Measurements from ENCODE around the gene RGS2.

The RGS2 gene

DNA sequence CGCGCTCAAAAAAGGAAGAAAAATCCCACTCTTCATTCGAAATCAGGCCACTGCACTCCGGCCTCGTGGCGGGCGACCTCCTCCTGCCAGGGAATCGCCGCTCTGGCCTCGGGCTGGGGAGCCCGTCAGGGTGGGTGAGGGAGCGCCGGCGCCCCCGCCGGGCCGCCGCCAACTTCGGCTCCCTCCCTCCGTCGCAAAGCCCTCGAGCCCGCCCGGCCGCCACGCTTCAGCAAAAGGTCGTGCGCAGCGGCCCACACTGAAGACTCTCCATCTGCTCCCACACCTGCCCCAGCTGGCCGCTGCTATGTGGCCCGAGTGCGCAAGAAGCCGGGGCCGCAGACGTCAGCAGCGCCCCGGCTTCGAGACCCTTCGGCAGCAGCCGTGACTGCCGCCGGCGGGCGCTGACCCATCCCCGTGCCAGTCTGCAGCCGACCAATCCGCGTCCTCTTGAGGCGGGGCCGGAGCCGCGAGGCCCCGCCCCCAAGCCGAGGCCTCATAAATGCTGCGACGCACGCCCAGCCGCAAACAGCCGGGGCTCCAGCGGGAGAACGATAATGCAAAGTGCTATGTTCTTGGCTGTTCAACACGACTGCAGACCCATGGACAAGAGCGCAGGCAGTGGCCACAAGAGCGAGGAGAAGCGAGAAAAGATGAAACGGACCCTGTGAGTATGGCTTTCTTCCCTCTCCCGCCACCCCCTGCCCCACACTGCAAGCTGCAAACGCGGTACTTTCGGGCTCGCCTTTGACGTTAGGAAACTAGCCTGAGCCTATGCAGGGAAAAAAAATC, at the start of gene RGS2:
Gene RGS2, plus strand, starts transcription at position 522 of the 789 bp plus-strand sequence. Its CDS starts 33 bp downstream, at position 555.
- DNase-seq, result peak; percentile 84

DNA sequence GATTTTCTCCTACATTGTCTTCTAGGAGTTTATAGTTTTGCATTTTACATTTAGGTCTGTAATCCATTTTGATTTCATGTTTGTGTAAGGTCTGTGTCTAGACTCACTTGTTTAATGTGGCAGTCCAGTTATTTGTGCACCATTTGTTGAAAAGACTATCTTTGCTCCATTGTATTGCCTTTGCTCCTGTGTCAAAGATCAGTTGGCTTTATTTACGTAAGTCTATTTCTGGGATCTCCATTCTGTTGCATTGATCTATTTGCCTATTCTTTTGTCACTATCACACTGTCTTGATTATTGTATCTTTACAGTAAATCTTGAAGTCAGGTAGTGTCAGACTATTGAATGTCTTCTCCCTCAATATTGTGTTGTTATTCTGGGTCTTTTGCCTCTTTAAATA, 49.7 kb upstream of the RGS2 start:
- no peak for DNase-seq

- DNase-seq, result no peak
Observed at GRCh38 chr1:192762265-192762664, 46.6 kb upstream of the RGS2 start.

DNA sequence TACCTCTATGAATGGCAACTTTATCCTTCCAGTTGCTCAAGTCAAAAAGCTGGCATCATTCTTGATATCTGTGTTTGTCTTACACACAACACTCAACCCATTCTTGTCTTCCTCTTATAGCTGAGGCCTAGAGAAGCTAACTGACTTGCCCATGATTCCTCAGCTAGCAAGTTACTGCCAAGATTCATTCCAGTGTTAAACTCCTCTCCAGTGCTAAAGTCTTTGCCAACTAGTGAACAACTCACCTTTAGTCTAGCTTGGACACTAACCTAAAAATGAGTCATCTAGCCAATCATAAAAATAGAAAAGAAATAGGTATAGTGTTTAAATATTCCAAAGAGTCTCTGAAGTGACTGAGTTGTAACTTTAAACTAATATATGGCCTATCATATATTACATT, 45.6 kb upstream of the RGS2 start:
- no peak for DNase-seq

- no peak for DNase-seq
Observed at GRCh38 chr1:192763756-192764155, 45.1 kb upstream of the RGS2 start.

GRCh38 chr1:192764675-192765074, 44.2 kb upstream of the RGS2 start:
- DNase-seq, result no peak

GRCh38 chr1:192766009-192766625, 42.7 kb upstream of the RGS2 start:
- DNase-seq, result no peak

- DNase-seq, result no peak
Observed at GRCh38 chr1:192766876-192767275, 42.0 kb upstream of the RGS2 start.

GRCh38 chr1:192767798-192768197, 41.0 kb upstream of the RGS2 start:
- no peak for DNase-seq

DNA sequence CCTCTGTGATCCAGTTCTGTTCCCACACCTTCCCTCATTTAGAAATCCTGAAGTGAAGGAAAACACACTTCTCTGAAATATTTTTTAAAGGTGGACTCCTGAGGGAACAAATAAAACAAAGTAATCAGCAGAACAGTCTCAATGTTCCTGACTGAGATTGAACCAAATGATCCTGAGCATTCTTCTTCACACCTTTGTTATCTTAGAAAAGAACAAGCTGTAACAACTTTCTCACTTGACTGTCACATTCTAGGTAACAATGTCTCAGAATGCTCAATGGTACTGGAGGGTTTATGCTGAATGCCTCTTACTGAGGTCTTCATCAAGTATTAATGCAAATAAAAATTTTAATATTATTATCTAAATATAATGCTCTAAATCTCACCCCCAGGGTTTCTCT, 40.4 kb upstream of the RGS2 start:
- no peak for DNase-seq

DNA sequence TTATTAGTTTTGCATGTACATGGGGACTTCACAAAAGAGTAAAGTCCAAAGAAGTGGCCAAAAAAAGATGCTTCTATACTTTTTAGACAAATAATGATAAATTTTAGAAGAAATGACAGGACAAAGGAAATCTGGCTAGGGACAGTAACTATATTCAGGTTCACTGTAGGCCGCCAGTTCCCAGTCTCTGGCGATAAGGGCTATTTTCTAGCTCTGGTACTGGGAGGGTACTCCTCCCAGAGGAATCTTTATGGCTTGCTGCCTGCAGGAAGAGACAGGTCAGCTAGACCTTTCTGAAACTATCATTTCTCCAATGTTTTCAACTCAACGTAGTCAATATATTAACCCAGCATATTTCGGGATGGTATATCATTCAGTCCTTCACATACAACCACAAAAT, 37.5 kb upstream of the RGS2 start:
- DNase-seq, result no peak

DNA sequence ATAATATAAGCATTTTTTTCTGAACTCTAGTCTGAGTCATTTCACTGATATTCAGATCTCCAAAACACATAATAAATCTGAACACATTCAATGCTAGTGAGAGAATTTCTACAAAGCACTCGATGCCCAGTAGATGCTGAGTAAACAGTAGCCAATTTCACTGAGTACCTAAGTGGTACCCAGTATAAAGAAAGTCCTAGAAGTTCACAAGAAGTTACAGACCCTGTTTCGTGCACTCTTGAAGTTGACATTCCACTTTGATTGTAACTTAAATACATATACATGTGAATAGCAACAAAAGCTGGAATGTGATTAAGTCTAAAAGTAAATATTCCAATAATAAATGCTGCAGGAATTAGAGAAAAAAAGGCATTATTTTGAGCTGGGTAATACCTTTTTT, 33.2 kb upstream of the RGS2 start:
- DNase-seq, result no peak

GRCh38 chr1:192776206-192776605, 32.6 kb upstream of the RGS2 start:
- no peak for DNase-seq

DNA sequence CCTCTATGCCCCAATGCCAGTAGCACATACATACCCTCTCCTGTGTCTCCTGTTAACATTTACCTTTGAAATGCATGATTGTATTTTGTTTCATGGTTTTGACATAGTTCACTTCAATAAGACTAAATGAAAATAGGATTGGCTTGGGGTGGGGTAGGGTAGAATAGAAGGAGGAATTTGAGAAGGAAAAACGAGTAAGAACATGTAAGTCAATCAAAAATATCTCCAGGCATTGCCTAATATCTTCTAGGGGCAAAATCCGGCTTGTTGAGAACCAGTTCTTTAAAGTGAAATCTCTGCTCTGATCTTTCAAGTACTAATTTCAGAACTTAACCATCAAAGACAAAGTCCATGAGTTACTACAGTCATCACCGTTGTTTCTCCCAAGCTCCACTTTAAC, 31.8 kb upstream of the RGS2 start:
- no peak for DNase-seq

DNA sequence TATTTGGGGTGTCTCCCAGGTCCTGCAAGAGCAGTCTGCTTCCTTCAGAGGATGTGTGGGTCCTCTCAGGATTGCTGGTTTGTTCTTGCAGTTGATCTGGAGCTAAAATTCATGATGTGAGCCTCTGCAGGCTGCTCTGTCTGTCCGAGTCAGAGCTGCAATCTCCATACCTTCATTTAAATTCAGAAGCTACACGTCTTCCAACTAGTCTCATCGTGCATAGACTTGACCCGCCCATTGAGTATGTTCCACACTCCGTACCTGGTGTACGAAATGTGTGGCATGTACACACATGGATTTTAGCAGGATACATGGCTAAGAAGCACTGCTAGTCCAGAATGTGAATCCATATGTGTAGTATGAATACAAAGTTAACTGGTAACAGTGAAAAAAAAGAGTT, 25.0 kb upstream of the RGS2 start:
- no peak for DNase-seq

DNA sequence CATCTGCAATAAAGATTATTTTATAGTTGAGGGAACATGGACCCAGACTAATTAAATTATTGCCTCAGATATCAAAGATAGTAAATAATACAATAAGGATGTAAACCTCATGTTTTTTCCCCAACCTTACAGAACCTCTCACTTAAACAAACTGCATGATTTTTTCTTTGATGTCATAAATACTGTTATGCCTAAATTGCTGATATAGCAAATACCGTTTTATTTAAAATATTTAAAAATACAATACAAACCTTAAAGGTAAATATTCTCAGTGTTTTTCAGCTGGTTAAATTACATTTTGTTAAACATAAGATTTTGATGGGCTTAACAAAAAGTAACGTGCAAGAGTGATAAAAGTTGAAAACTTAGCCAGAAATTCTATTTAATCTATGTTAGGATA, 24.4 kb upstream of the RGS2 start:
- no peak for DNase-seq

DNA sequence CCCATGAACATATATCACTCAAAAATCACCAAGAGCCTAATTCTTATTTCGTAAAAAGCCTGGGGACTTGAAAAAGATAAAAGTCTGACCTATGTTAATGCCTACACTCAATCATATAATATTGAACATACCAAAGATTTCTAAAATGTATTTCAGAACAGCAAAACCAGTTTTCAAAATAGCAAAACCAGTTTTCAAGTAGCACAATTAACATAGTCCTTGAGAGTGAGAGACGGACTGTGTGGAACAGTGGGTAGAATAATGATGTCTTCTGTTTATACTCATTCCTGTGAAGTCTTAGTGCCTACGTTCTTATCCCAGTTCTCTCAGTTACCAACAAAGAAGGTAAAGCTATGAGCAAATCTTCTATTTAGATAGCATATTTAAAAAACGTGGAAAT, 22.3 kb upstream of the RGS2 start:
- no peak for DNase-seq

GRCh38 chr1:192787914-192788585, 20.8 kb upstream of the RGS2 start:
- DNase-seq, result peak; percentile 61

GRCh38 chr1:192789871-192790270, 19.0 kb upstream of the RGS2 start:
- no peak for DNase-seq

- DNase-seq, result no peak
Observed at GRCh38 chr1:192792628-192793027, 16.2 kb upstream of the RGS2 start.

DNA sequence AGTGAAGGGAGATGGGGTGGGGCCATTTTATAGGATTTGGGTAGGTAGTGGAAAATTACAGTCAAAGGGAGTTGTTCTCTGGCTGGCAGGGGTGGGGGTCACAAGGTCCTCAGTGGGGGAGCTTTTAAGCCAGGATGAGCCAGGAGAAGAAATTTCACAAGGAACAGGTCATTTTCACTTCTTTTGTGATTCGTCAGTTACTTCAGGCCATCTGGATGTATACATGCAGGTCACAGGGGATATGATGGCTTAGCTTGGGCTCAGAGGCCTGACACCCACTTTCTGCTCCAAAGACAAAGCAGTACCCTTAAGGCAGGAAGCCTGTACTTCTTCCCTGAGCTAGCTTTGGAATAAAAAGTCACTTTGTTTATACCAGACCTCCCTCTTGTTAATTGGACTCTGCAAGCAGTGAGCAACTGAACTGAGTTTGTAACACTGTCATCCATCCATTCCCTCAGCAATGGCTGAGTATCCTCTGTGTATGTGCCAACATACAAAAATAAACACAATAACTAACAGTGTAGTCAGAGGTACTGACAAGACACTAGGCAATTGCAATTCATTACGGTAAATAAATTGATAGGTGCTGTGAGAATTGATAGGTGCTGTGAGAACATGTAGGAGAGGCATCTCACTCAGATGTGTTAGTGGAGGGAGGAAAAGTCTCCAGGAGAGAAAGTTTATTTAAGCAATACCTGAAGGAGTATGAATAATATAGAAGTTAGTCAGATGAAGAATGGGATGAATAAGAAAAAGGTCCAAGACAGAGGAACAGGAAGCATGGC, 14.7 kb upstream of the RGS2 start:
- DNase-seq, result no peak

DNA sequence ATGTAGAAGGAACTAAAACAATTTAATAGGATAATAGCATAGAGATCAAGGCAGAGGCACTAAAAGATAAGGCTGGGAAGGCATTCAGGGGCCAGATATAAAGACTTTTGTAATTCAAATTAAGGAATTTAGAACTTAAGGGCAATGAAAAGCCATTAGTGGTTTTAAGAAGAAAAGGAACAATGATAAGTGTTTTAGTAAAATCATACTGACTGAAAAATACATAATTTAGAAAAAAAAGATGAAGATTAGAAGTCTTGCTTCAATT, 14.1 kb upstream of the RGS2 start:
- no peak for DNase-seq

DNA sequence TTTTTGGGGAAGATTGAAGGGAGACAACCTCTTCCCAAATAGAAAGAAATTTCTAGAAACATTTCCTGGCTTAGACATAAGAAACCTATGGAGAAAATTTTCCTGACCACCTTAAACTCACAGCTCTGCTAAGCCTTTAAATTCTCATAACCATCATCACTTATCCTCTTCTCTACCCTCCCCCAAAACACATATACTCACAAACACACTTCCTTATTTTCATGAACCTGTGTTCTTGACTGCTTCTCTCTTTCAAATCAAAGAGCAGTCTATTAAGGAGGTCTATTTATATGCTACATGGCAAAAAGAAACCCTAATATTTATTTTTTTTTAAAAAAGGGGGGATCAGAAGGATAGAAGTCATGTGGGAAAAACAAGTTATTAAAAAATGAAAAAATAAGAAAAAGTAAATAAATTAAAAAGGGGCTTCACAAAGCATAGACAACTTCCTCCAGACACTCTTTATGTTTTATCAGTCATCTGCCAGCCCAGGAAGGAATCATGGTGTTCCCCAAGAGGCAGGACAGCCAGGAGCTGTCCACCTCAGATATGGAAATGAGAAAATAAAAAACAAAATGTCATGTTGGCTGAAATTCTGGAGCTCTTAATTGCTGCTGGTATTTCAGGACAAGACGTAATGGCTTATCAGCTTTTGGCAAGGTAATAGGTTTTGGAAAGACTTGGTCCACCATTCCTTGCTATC, 12.8 kb upstream of the RGS2 start:
- no peak for DNase-seq
